GM21825 (cell line): ENCODE measurements around the gene ALX4.

Experiments used
- ATAC-seq: cut with Tn5 transposase; IDR thresholded peaks from one replicate; pipeline ENCODE4 v1.9.1; 2021; ENCODE audit warnings: mild to moderate bottlenecking, moderate library complexity; ENCODE audit not compliant: unreplicated experiment

ALX4 gene

DNA sequence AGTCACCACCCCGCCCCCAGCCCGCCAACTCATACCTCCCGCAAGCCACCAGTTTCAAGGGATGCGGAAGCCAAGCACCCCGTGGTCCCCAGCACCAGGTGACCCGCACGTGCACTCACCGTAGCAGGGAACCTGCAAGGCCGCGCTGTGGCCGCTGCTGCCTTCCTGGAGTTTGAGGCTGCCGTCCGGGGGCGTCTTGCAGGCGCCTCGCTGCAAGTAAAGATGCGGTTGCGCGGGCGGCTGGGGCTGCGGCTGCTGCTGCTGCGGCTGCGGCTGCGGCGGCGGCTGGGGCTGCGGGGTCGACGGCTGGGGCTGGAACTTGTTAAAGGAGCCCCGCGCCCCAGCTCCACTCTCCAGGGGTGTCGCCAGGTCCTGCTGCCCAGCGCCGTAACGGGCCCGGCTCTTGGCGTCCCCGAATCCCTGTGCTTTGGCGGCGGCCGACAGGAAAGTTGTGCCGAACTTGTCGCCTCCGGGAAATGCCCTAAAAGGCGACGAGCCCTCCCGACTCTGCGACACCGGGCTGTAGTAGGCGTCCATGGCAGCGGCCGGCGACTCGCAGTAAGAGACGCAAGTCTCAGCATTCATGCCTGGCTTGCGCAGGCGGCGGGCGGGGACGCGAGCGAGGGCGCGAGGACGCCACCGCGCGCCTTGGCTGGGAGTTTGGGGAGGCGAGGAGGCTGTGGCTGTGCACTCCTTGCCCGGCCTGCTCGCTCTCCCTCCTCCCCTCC lies at the start of gene ALX4:
ALX4 (minus strand) TSS at position 662 of the 728 bp plus-strand sequence; CDS start at position 585, 77 bp downstream.
- ATAC-seq, result no peak

- no peak for ATAC-seq
Observed at GRCh38 chr11:44359162-44359561, 49.2 kb upstream of the ALX4 start.

- no peak for ATAC-seq
Observed at GRCh38 chr11:44358713-44359112, 48.8 kb upstream of the ALX4 start.

DNA sequence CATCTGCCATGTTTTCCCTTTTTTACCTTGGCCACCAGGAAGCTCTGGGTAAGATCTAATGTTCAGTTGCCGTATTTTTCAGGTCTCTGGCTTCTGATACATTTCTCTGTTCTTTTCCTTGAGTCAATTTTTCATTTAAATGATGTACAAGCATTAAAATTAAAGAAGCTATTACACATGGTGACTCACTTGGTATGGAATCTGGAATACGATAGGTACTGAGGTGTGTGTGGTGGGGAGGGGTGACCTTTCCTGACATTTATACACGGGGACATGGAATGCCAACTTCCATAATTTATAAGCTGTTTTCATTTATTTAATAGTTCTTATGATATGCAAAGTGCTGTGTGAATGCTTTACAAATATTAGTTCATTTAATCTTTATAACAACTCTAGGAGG lies 47.8 kb upstream of the ALX4 start:
- no peak for ATAC-seq

GRCh38 chr11:44356351-44356750 lies 46.4 kb upstream of the ALX4 start:
- ATAC-seq, result no peak

DNA sequence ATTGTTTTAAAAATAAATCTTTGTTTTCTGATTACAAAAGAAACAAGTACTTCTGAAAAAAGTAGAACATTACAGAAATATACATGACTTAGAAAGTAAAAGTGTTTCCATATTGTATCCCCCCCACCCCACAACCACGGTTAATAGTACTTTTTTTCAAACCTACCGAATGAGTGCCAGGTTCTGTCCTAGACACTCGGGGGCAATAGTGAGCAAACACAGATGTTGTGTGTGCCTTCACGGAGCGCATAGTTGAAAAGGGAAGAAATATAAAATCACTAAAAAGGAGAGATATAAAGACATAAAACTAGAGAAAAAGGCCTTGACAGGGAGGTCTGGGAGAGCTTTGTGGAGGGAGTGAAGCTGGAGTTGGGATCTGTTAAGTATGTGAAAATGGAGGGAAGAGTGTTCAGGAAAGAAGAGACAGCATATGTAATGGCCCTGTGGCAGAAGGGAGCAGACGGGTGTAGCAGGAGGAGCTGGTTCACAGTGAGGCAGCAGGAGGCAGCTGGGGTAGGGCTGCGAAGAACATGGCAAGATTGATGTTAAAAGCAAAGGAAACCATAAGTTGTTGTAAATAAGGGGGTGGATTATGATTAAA lies 42.1 kb upstream of the ALX4 start:
- no peak for ATAC-seq

DNA sequence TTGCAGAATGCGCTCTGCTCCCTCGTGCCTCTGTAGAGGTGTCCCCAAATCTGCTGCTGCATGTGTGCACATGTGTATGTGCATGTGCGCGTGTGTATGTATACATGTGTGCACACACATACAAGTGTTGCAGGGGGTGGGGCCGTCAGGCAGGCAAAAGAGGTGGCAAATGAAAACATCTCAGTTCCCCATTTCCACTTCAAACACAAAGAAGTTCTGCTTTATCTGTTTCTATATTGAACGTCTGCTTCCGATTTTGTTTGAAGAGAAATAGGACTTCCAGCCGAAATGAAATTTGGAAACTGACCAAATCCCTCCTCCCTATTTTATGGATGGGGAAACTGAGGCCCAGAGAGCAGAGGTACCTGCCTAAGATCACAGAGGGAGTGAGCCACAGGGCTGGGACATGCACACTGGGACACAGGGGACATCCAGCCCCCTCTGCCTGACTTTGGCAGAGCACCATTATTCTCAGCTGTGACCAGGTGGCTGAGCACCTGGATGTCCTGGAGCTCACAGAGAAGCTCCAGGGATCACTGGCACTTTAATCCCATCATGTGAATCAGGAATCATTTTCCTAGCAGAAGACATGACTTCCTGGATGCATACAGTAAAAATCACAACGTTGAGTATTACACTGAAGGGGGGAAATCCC lies 41.2 kb upstream of the ALX4 start:
- ATAC-seq, result peak; percentile 84

DNA sequence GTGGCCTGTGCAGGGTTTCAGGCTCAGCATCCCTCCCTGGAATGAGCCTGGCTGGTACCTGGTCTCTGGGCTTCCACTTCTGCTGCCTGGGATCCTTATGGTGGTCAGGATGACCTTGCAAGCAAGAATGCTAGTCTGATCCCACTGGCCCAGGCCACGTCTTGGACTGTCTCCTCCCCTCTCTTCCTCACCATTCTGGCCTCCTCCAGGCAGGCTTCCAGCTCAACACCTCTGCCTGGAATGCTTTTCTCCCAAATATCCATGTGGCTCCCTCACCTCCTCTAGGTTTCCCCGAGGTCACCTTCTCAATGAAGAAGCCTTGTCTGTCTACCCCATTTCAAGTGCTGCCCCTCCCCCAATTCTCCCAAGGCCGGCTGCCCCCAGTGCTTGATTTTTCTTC lies 39.4 kb upstream of the ALX4 start:
- no peak for ATAC-seq

DNA sequence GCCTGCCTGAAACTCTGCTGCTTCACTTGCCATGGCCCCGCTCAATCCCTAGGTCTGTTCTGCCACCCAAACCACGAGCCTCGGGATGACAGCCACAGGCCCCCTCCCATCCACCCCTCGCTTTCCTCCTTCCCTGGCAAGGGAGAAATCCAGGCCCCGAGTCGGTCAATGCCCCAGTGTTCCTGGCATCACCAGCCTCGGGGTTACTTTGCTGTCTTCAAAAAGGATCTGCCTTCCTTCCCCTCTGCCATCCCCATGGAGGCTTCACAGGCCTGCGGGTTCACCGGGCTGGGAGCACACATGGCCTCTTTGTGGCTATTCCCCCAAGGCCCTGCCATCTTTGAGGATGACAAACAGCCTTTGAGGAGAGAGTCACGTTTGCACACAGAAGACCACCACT lies 38.8 kb upstream of the ALX4 start:
- no peak for ATAC-seq

DNA sequence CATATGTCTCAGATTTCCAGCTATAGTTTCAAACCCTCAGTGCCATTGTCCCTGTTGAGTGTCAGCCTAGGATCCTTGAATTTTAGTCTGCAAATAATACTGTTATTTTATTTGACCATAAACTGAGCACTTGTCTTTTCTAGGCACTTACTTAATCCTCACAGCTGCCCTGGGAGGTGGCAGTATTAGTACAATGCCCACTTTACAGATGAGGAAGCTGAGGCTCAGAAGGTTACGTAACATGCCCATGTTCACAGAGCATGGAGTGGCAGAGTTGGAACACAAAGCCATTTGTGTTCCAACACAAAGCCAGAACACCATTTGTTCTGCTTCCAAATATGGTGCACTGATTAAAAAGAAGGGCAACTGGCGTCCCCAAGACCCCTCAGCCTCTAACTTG lies 38.2 kb upstream of the ALX4 start:
- ATAC-seq, result no peak

- no peak for ATAC-seq
Observed at GRCh38 chr11:44347538-44347937, 37.6 kb upstream of the ALX4 start.

DNA sequence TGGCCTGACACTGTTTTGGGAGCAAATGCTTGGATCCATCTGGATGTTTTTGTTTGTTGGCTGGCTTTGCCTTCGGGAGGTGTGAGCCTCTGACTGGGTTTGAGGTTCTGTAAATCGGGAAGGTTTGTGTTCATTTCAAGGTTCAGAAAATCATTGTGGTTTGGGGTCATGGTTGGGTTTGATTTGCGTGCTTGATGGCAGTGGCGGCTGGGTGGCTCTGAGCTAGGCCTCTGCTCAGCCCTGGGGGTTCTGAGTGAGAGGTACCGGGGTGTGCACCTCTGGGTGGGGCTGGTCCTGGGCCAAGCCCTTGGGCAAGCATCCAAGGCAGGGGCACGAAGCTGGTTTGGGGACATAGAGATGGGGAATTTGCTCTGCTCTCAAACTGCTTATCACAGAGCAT lies 37.0 kb upstream of the ALX4 start:
- ATAC-seq, result no peak

- no peak for ATAC-seq
Observed at GRCh38 chr11:44345781-44346180, 35.8 kb upstream of the ALX4 start.

DNA sequence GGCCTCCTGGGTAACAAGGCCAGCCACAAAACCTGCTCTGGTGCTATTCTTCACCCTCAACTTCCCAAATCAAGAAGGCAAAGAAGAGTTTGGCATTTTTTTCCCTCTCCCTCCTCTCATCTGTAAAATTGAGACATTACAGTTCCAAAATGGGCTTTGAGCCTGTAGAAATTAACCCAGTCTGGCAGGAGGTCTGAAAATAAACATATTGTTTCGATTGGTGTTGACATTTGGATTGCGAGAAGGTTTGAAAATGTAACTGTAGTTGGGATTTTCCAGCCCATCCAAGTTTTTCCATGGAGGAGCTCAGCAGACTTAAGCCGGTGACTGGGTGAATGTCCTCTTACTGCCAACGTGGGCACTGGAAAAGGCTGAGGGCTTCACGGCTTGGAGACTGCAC lies 35.0 kb upstream of the ALX4 start:
- no peak for ATAC-seq

GRCh38 chr11:44344423-44344820 lies 34.5 kb upstream of the ALX4 start:
- ATAC-seq, result no peak

GRCh38 chr11:44343778-44344422 lies 34.0 kb upstream of the ALX4 start:
- ATAC-seq, result no peak

DNA sequence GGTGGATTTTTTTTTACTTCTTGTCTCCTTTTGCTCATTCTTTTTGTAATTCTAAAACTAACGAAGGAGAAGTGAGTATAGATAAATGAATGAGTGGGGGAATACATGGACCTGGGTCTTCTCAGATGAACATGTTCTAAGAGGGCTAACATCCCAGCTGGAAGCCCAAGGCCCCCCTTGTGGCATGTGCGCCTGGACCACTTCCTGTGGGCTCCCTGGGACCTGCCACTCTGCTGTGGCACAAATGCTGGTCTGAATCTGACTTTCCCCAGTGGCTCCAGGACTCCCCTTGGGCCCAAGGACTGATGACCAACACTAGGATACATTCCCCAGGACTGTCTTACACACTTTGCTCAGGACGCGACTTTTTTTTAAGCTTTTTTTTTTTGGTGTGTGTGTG lies 32.7 kb upstream of the ALX4 start:
- ATAC-seq, result no peak

DNA sequence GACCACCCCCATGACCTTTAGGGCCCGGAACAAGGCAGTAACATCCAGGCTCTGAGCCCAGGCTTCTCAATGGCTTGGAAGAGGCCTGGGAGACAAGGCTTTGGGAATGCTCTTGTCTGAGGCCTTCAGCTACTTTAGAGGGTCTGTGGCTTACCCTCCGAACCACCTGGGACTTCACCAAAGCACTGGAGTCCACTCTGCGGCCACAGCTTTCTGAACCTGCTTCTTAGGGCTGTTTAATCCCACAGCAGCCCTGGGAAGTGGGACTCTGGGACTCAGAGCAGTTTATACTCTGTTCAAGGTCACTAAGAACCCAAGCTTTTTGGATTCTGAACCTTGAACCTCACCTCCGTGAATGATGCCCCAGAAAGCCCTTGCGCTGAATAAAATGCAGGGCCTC lies 30.7 kb upstream of the ALX4 start:
- ATAC-seq, result no peak

DNA sequence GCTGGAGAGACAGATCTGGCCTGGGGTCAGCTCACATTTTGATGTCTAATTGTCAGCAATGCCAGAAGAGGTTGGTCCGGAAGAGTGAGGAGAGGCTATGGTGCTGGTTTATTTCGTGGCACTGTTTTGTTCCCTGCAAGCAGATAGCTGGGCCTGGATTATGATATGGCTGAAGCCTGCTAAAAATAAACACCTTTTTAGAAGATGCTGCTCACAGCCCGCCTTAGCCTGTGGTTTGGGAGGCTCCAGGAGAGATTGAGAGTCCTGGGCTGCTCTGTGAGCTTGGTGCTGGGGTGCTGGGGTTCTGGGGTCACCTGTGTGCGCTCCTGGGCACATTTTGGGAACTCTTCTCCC lies 29.6 kb upstream of the ALX4 start:
- ATAC-seq, result no peak

DNA sequence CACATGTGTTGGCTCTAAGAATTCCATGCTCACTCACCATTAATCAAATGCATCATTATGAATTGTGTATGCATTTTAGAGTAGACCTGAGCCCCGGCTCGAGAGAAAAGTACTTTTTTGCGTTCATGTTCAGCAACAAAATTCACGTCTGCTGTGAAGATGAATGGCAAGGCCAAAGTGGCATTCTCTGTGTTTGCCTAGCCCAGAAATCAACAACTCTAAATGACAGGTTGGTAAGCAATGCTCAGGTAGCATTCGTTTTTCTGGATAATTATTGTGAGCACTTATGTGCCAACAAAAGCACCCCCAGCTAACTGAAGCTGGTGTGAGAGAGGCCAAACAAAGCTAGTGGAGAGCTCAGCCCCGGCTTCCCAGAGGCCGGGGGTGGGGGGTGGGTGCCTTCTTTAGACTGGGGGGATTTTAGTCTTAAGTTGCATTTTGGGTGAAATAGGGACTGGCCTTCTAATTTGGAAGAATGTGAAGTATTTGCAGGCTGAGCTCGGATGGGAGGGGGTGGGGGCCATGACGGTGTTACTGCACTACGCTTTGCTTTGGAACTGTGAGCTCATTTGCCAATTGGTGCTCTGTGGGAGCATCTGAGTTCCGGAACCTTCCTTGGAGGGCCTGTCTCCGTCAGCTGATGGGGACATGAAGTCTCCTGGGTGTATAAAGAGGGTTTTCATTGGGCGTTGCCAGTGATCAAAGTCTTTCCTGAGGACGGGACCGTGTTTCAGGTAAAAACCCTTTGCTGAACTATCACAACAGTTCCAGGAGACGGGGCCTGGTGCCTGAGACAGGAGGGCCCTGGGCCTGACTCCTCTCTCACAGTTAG lies 29.0 kb upstream of the ALX4 start:
- no peak for ATAC-seq

DNA sequence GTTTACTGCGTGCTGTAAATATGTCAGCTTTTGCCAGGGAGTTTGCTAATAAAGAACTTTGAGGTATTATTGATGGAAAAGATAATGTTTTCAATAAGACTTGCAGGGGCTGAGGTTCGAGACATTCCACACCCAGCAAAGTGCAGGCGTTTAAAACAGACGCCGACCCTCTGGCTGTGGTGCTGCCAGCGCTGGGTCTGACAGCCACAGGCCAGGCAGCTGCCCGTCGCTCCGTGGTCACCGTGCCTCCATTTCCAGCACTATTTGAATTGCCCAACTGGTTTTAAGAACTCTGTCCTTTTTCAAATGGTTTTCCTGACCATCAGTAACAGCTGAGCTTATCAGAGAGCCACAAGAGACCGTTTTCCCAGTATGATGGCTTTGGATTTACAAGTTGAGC lies 28.1 kb upstream of the ALX4 start:
- no peak for ATAC-seq
